HEK293T (cell line): ENCODE data around the gene APOLD1.

Source experiments
- ARNT ChIP-seq: fragments of 450-650 bp; IDR thresholded peaks from 2 replicates; pipeline ENCODE4 v1.6.1; 2017; ENCODE audit warnings: mild to moderate bottlenecking
- BHLHE40 ChIP-seq: fragments of 450-650 bp; IDR thresholded peaks from 2 replicates; pipeline ENCODE4 v1.6.1; 2016; ENCODE audit warnings: mild to moderate bottlenecking, moderate library complexity, borderline replicate concordance
- ELF4 ChIP-seq: fragments of 450-650 bp; IDR thresholded peaks from 2 replicates; pipeline ENCODE4 v1.6.1; 2017; ENCODE audit warnings: antibody characterized with exemption
- FOXK2 ChIP-seq: fragments of 450-650 bp; IDR thresholded peaks from 2 replicates; pipeline ENCODE4 v1.6.1; 2016; ENCODE audit warnings: mild to moderate bottlenecking
- FOXM1 ChIP-seq: fragments of 450-650 bp; IDR thresholded peaks from 2 replicates; pipeline ENCODE4 v1.6.1; 2017; ENCODE audit warnings: mild to moderate bottlenecking, borderline replicate concordance
- HDGF ChIP-seq: fragments of 450-650 bp; IDR thresholded peaks from 2 replicates; pipeline ENCODE4 v1.6.1; 2017; ENCODE audit warnings: antibody characterized with exemption, borderline replicate concordance
- NFRKB ChIP-seq: fragments of 450-650 bp; IDR thresholded peaks from 2 replicates; pipeline ENCODE4 v1.6.1; 2016; ENCODE audit warnings: mild to moderate bottlenecking, moderate library complexity
- SP1 ChIP-seq: fragments of 450-650 bp; IDR thresholded peaks from 2 replicates; pipeline ENCODE4 v1.6.1; 2017
- SUZ12 ChIP-seq: fragments of 450-650 bp; IDR thresholded peaks from 2 replicates; pipeline ENCODE4 v1.6.1; 2016; ENCODE audit warnings: mild to moderate bottlenecking
- TARDBP ChIP-seq: fragments of 450-650 bp; IDR thresholded peaks from 2 replicates; pipeline ENCODE4 v1.6.1; 2016
- ZNF384 ChIP-seq: fragments of 450-650 bp; IDR thresholded peaks from 2 replicates; pipeline ENCODE4 v1.6.1; 2016

- no peak for TF ChIP-seq HDGF
- no peak for TF ChIP-seq BHLHE40
- TF ChIP-seq SP1 = no peak
- TF ChIP-seq ELF4 = no peak
- no peak for TF ChIP-seq ARNT
- no peak for TF ChIP-seq FOXK2
- TF ChIP-seq FOXM1 = no peak
- TF ChIP-seq NFRKB = no peak
- no peak for TF ChIP-seq ZNF384
- TF ChIP-seq SUZ12 = no peak
- no peak for TF ChIP-seq TARDBP
Measured at GRCh38 chr12:12821975-12822374, 36.5 kb downstream of the APOLD1 start.
